ENCODE data around the gene SPTBN1.

The SPTBN1 gene

DNA sequence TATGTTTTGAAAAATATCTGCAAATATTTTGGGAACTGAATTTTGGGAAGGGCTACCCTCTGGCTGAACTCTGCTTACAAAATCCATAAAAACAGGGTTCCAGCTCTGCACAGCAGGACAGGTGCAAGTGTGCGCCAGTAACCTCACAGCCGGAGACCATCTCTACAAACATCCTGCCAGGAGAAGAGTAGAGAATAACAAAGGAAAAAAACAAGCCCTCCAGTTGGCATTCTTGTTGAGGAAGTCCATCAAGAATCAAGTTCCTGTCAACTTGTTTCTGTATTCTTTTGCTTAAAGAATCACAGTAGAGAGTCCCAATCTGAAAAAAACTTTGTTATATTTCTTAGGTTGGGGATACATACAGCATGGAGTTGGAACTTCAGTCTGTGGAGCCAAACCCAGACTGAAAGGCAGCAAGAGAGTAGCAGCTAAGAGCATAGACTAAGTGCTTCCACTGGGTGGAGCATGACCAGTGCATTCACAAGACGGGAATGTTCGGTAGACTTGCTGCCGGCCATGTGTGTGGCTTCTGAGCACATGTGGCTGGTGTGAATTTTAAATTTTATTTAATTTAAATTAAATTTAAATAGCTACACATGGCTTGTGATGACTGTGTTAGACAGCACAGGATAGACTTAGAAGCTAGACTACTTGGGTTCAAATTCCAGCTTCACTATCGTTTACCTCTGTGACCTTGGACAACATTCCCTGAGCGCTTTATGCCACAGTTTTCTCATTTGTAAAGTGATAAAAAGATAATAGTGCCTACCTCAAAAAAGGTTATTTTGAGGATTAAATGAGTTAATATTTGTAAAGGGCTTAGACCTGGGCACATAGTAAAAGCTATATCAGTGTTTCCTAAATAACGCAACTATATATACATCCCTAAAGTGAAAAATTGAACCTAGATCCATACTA lies 41.9 kb downstream of the SPTBN1 start:
- H3K9me3 ChIP-seq (ENCODE audit: insufficient read depth, low read depth, low read length) = peaks cover 3% of the 10 kb centered on the region
- peak in 1 of 2 donors; percentile 49 for DNase-seq
- H2BK120ac ChIP-seq (ENCODE audit: insufficient read depth, low read length, poor library complexity) = no peak overlapping the region
- no peak overlapping the region for H2AK5ac ChIP-seq (ENCODE audit: low read length)
- WGBS (ENCODE audit: extremely low coverage, insufficient coverage, insufficient read length) = no CpG with 5 or more reads among the region's 8 CpGs
- H3K18ac ChIP-seq (ENCODE audit: low read length) = no peak overlapping the region
- H3K9ac ChIP-seq (ENCODE audit: low read length) = no peak overlapping the region
- no peaks in the 10 kb centered on the region for H3K79me1 ChIP-seq (ENCODE audit: low read length)
- no peaks in the 10 kb centered on the region for H3K27me3 ChIP-seq (ENCODE audit: insufficient read depth, low read length)
- no peak overlapping the region for H3K23ac ChIP-seq (ENCODE audit: low read length)
- H3K14ac ChIP-seq (ENCODE audit: low read length) = no peak overlapping the region
- H3K4me3 ChIP-seq (ENCODE audit: low read depth, low read length) = no peak overlapping the region
- peaks cover 11 to 13% of the 10 kb centered on the region in 2 experiments for H3K4me1 ChIP-seq (ENCODE audit: control insufficient read depth in 1 of 2, insufficient read depth in 2 of 2, low read length in 2 of 2)
- H3K79me2 ChIP-seq (ENCODE audit: control insufficient read depth, insufficient read depth, low read length, poor library complexity) = peaks cover 4% of the 10 kb centered on the region
- no peak overlapping the region for H2AFZ ChIP-seq (ENCODE audit: insufficient read depth, low read length, poor library complexity)
- H2BK12ac ChIP-seq (ENCODE audit: low read length) = no peak overlapping the region
- no peak overlapping the region for H2BK5ac ChIP-seq (ENCODE audit: low read depth, low read length, poor library complexity)
- H3K36me3 ChIP-seq (ENCODE audit: control insufficient read depth in 1 of 2, insufficient read depth in 2 of 2, low read length in 2 of 2) = peaks cover 2% of the 10 kb centered on the region in 2 experiments
- no peak overlapping the region for H3K27ac ChIP-seq (ENCODE audit: low read depth, low read length)
- H3K4me2 ChIP-seq (ENCODE audit: low read length) = no peak overlapping the region
- H4K8ac ChIP-seq (ENCODE audit: low read depth, low read length) = no peak overlapping the region
- no peak overlapping the region for H4K12ac ChIP-seq (ENCODE audit: low read depth, low read length)
- no peak overlapping the region for H4K91ac ChIP-seq (ENCODE audit: low read depth, low read length)
- H3K4ac ChIP-seq (ENCODE audit: low read depth, low read length) = no peak overlapping the region

DNA sequence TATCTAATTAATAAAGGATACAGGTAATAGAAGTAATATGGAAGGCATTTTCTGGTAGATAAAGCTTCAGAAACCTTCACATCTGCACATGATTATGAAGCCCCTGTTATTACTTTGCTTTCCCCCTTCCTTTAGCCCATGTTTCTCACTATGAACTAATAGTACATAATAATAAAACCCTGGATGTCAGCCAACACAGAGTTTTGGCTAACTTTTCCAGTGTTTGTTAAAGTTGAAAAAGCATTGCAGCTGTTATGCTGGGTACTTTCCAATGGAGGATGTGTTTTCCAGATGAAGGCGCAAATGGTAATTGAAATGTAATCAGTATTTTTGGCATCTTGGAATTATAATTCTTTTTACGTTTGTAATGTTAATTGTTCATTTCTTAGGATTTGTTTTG lies 43.5 kb downstream of the SPTBN1 start:
- H3K9ac ChIP-seq (ENCODE audit: low read length) = no peak overlapping the region
- no peak overlapping the region for H4K12ac ChIP-seq (ENCODE audit: low read depth, low read length)
- H3K79me1 ChIP-seq (ENCODE audit: low read length) = no peaks in the 10 kb centered on the region
- no peak overlapping the region for H2BK12ac ChIP-seq (ENCODE audit: low read length)
- H3K27ac ChIP-seq (ENCODE audit: low read depth, low read length) = no peak overlapping the region
- peaks cover 4% of the 10 kb centered on the region for H3K79me2 ChIP-seq (ENCODE audit: control insufficient read depth, insufficient read depth, low read length, poor library complexity)
- H2BK5ac ChIP-seq (ENCODE audit: low read depth, low read length, poor library complexity) = no peak overlapping the region
- H3K4me1 ChIP-seq (ENCODE audit: control insufficient read depth in 1 of 2, insufficient read depth in 2 of 2, low read length in 2 of 2) = peaks cover 11 to 13% of the 10 kb centered on the region in 2 experiments
- no peak overlapping the region for H3K23ac ChIP-seq (ENCODE audit: low read length)
- peaks cover 2% of the 10 kb centered on the region in 2 experiments for H3K36me3 ChIP-seq (ENCODE audit: control insufficient read depth in 1 of 2, insufficient read depth in 2 of 2, low read length in 2 of 2)
- H4K8ac ChIP-seq (ENCODE audit: low read depth, low read length) = no peak overlapping the region
- H2AK5ac ChIP-seq (ENCODE audit: low read length) = no peak overlapping the region
- no peak overlapping the region for H4K91ac ChIP-seq (ENCODE audit: low read depth, low read length)
- H3K4me2 ChIP-seq (ENCODE audit: low read length) = no peak overlapping the region
- no peak overlapping the region for H2BK120ac ChIP-seq (ENCODE audit: insufficient read depth, low read length, poor library complexity)
- H3K27me3 ChIP-seq (ENCODE audit: insufficient read depth, low read length) = no peaks in the 10 kb centered on the region
- no peak overlapping the region for H2AFZ ChIP-seq (ENCODE audit: insufficient read depth, low read length, poor library complexity)
- H3K14ac ChIP-seq (ENCODE audit: low read length) = no peak overlapping the region
- H3K4ac ChIP-seq (ENCODE audit: low read depth, low read length) = no peak overlapping the region
- no peak for DNase-seq
- peaks cover 3% of the 10 kb centered on the region for H3K9me3 ChIP-seq (ENCODE audit: insufficient read depth, low read depth, low read length)
- WGBS (ENCODE audit: extremely low coverage, insufficient coverage, insufficient read length) = no CpG with 5 or more reads among the region's 2 CpGs
- H3K18ac ChIP-seq (ENCODE audit: low read length) = no peak overlapping the region
- H3K4me3 ChIP-seq (ENCODE audit: low read depth, low read length) = no peak overlapping the region

DNA sequence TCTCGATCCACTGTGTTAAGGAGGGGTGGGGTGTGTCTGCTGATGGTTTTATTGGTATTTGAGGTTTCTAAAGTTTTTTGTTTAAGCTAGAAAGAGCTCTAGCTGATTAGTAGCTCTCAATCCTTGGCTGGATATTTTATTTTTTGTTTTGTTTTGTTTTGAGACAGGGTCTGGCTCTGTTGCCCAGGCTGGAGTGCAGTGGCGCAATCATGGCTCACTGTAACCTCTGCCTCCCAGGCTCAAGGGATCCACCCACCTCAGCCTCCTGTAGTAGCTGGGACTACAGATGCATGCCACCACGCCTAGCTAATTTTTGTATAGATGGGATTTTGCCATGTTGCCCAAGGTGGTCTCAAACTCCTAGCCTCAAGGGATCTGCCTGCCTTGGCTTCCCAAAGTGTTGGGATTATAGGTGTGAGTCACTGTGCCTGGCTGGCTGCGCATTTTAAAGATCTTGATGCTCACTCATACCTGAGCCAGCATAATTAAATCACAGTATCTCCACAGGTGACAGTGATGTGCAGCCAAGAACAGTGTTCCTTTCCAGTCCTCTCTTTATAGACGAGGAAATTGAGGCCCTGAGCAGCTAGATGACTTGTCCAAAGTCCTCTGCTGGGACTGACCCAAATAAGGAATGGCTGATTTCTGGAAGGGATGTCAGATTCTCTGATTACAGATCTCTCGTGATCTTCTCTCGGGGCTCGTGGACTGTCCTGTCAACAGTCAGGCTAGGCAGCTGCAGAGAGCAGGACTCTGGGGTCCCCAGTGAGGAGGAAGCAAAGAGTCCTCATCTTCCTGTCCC lies 44.5 kb downstream of the SPTBN1 start:
- Histone ChIP-seq H4K8ac (ENCODE audit: low read depth, low read length) (no peak overlapping the region), H3K79me2 (ENCODE audit: control insufficient read depth, insufficient read depth, low read length, poor library complexity) (peaks cover 2% of the 10 kb centered on the region), H3K4me2 (ENCODE audit: low read length) (no peak overlapping the region), H4K12ac (ENCODE audit: low read depth, low read length) (no peak overlapping the region), H3K27ac (ENCODE audit: low read depth, low read length) (no peak overlapping the region), H2BK5ac (ENCODE audit: low read depth, low read length, poor library complexity) (no peak overlapping the region), H3K4me1 (ENCODE audit: control insufficient read depth in 1 of 2, insufficient read depth in 2 of 2, low read length in 2 of 2) (peaks cover 11 to 13% of the 10 kb centered on the region in 2 experiments), H3K4me3 (ENCODE audit: low read depth, low read length) (no peak overlapping the region), H3K79me1 (ENCODE audit: low read length) (no peaks in the 10 kb centered on the region), H3K27me3 (ENCODE audit: insufficient read depth, low read length) (no peaks in the 10 kb centered on the region), H3K23ac (ENCODE audit: low read length) (no peak overlapping the region), H3K18ac (ENCODE audit: low read length) (no peak overlapping the region), H3K9ac (ENCODE audit: low read length) (peak overlapping the region; percentile 23), H2BK120ac (ENCODE audit: insufficient read depth, low read length, poor library complexity) (no peak overlapping the region), H2AFZ (ENCODE audit: insufficient read depth, low read length, poor library complexity) (no peak overlapping the region), H3K4ac (ENCODE audit: low read depth, low read length) (no peak overlapping the region), H3K36me3 (ENCODE audit: control insufficient read depth in 1 of 2, insufficient read depth in 2 of 2, low read length in 2 of 2) (no peaks in the 10 kb centered on the region), H2AK5ac (ENCODE audit: low read length) (no peak overlapping the region), H3K14ac (ENCODE audit: low read length) (no peak overlapping the region), H4K91ac (ENCODE audit: low read depth, low read length) (no peak overlapping the region), H3K9me3 (ENCODE audit: insufficient read depth, low read depth, low read length) (no peaks in the 10 kb centered on the region), H2BK12ac (ENCODE audit: low read length) (no peak overlapping the region)
- DNase-seq = peak in 1 of 2 donors; percentile 20
- WGBS (ENCODE audit: extremely low coverage, insufficient coverage, insufficient read length) = no CpG with 5 or more reads among the region's 8 CpGs

DNA sequence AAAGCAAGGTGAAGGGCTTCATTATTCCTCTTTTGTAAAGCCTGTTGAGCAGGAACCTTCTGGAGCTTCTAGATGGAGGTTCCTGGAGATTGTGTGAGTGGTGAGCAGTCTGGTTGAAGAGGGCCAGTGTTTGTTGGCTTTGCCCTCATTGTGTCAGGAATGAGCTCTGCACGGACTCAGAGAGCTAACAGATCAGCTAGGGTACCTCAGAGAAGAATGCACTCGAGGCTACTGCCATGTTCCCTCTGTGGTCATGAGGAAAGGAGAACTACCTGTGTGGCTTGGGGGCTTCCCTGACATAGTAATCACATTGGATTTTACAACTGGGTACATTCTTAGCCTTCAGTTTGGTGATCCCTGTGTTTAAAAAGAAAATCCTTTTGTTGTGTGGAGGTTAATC lies 46.6 kb downstream of the SPTBN1 start:
- H3K79me1 ChIP-seq (ENCODE audit: low read length) = no peaks in the 10 kb centered on the region
- no peak overlapping the region for H2BK120ac ChIP-seq (ENCODE audit: insufficient read depth, low read length, poor library complexity)
- no peak overlapping the region for H3K18ac ChIP-seq (ENCODE audit: low read length)
- H3K9me3 ChIP-seq (ENCODE audit: insufficient read depth, low read depth, low read length) = no peaks in the 10 kb centered on the region
- no peak overlapping the region for H3K23ac ChIP-seq (ENCODE audit: low read length)
- peaks cover 2% of the 10 kb centered on the region for H3K79me2 ChIP-seq (ENCODE audit: control insufficient read depth, insufficient read depth, low read length, poor library complexity)
- H2BK12ac ChIP-seq (ENCODE audit: low read length) = no peak overlapping the region
- peaks cover 11 to 13% of the 10 kb centered on the region in 2 experiments for H3K4me1 ChIP-seq (ENCODE audit: control insufficient read depth in 1 of 2, insufficient read depth in 2 of 2, low read length in 2 of 2)
- no peak overlapping the region for H3K27ac ChIP-seq (ENCODE audit: low read depth, low read length)
- DNase-seq = no peak
- no CpG with 5 or more reads among the region's 2 CpGs for WGBS (ENCODE audit: extremely low coverage, insufficient coverage, insufficient read length)
- no peak overlapping the region for H2BK5ac ChIP-seq (ENCODE audit: low read depth, low read length, poor library complexity)
- no peak overlapping the region for H3K4ac ChIP-seq (ENCODE audit: low read depth, low read length)
- no peak overlapping the region for H4K8ac ChIP-seq (ENCODE audit: low read depth, low read length)
- H3K9ac ChIP-seq (ENCODE audit: low read length) = no peak overlapping the region
- H3K4me3 ChIP-seq (ENCODE audit: low read depth, low read length) = no peak overlapping the region
- no peaks in the 10 kb centered on the region for H3K36me3 ChIP-seq (ENCODE audit: control insufficient read depth in 1 of 2, insufficient read depth in 2 of 2, low read length in 2 of 2)
- no peak overlapping the region for H4K12ac ChIP-seq (ENCODE audit: low read depth, low read length)
- H3K4me2 ChIP-seq (ENCODE audit: low read length) = no peak overlapping the region
- H3K14ac ChIP-seq (ENCODE audit: low read length) = no peak overlapping the region
- H2AK5ac ChIP-seq (ENCODE audit: low read length) = no peak overlapping the region
- H2AFZ ChIP-seq (ENCODE audit: insufficient read depth, low read length, poor library complexity) = no peak overlapping the region
- H3K27me3 ChIP-seq (ENCODE audit: insufficient read depth, low read length) = no peaks in the 10 kb centered on the region
- H4K91ac ChIP-seq (ENCODE audit: low read depth, low read length) = no peak overlapping the region
